Keratinocyte (primary cell): ENCODE results near the gene HOPX. TPM values are rescaled to one million over a fixed set of nuclear protein-coding genes. Genes with fewer than 3 reads are reported as not detected.

Experiments used
- DNase-seq: peaks from one replicate; pipeline ENCODE4 v3.0.0-alpha.2; 2011; ENCODE audit warnings: low read depth, missing footprints, low spot score
- FAIRE-seq: peaks from 2 replicates; lab custom pipeline; 2011; peaks lifted over from hg19 to GRCh38; lab: Jason Lieb, UNC
- H2AFZ ChIP-seq: 2 replicates; pipeline ENCODE4 v1.6.0; 2012; ENCODE audit warnings: low read length, control low read depth, inconsistent platforms; ENCODE audit not compliant: control insufficient read depth
- H3K27ac ChIP-seq: 2 replicates; pipeline ENCODE4 v1.5.1; 2011; ENCODE audit warnings: low read length; ENCODE audit not compliant: control insufficient read depth, insufficient read depth
- H3K27me3 ChIP-seq: 3 replicates; pipeline ENCODE4 v1.6.0; 2011; ENCODE audit warnings: low read length; ENCODE audit not compliant: control insufficient read depth, insufficient read depth; ENCODE audit errors: extremely low read depth
- H3K36me3 ChIP-seq, 2 experiments: 2 replicates in 1 of 2; 3 replicates in 1 of 2; pipeline ENCODE4 v1.5.1; 2011; ENCODE audit warnings: low read length in 2 of 2, mild to moderate bottlenecking in 1 of 2; ENCODE audit not compliant: control insufficient read depth in 2 of 2, insufficient read depth in 2 of 2; ENCODE audit errors: extremely low read depth in 1 of 2
- H3K4me1 ChIP-seq: 3 replicates; pipeline ENCODE4 v1.5.1; 2011; ENCODE audit warnings: low read length; ENCODE audit not compliant: control insufficient read depth, insufficient read depth; ENCODE audit errors: extremely low read depth
- H3K4me2 ChIP-seq: 3 replicates; pipeline ENCODE4 v1.6.0; 2011; ENCODE audit warnings: low read depth, low read length; ENCODE audit not compliant: control insufficient read depth, insufficient read depth; ENCODE audit errors: extremely low read depth
- H3K4me3 ChIP-seq, 3 experiments: fragments of 200-600 bp in 1 of 3; sonication (generic) in 1 of 3; 2 replicates in 2 of 3; 3 replicates in 1 of 3; pipeline ENCODE4 v1.5.1; 2011 to 2016; ENCODE audit warnings: low read length in 3 of 3, mild to moderate bottlenecking in 3 of 3, control low read depth in 2 of 3, inconsistent platforms in 1 of 3, low read depth in 1 of 3, mixed read lengths in 1 of 3, mixed run types in 1 of 3, moderate library complexity in 1 of 3; ENCODE audit not compliant: control insufficient read depth in 2 of 3, insufficient read depth in 2 of 3; ENCODE audit errors: extremely low read depth in 1 of 3
- H3K79me2 ChIP-seq: 2 replicates; pipeline ENCODE4 v1.6.0; 2012; ENCODE audit warnings: low read length; ENCODE audit not compliant: control insufficient read depth, insufficient read depth
- H3K9ac ChIP-seq: 3 replicates; pipeline ENCODE4 v1.6.0; 2011; ENCODE audit warnings: low read length; ENCODE audit not compliant: control insufficient read depth, insufficient read depth; ENCODE audit errors: extremely low read depth
- H3K9me1 ChIP-seq: 3 replicates; pipeline ENCODE4 v1.6.0; 2011; ENCODE audit warnings: low read length; ENCODE audit not compliant: control insufficient read depth, insufficient read depth; ENCODE audit errors: extremely low read depth
- H3K9me3 ChIP-seq: 2 replicates; pipeline ENCODE4 v1.5.1; 2012; ENCODE audit warnings: low read depth, low read length; ENCODE audit not compliant: control insufficient read depth
- H4K20me1 ChIP-seq: 3 replicates; pipeline ENCODE4 v1.6.0; 2011; ENCODE audit warnings: low read length; ENCODE audit not compliant: control insufficient read depth, insufficient read depth; ENCODE audit errors: extremely low read depth
- CTCF ChIP-seq, 3 experiments: IDR thresholded peaks in 1 of 3; conservative IDR thresholded peaks in 1 of 3; optimal IDR thresholded peaks in 1 of 3; 2 replicates in 2 of 3; 3 replicates in 1 of 3; pipeline versions ENCODE3 to v1.5.1; 2011; ENCODE audit warnings: low read length in 3 of 3, mild to moderate bottlenecking in 3 of 3, moderate library complexity in 2 of 3, control low read depth in 1 of 3, inconsistent platforms in 1 of 3; ENCODE audit not compliant: insufficient read depth in 2 of 3; ENCODE audit errors: extremely low read depth in 1 of 3
- EZH2 ChIP-seq: IDR thresholded peaks from one replicate; pipeline ENCODE4 v1.6.1; 2012; ENCODE audit warnings: inconsistent platforms, mild to moderate bottlenecking, low read length, moderate library complexity
- dilution Hi-C: fragments of 300-500 bp; cut with MboI; formaldehyde crosslinking; loops from one replicate; pipeline ENCODE4 v1.7.0; 2020; ENCODE audit warnings: low sequenced_read_pairs; ENCODE audit not compliant: extremely low pct_ligation_motif_present
- polyA plus RNA-seq, 5 experiments: library from polyadenylated mRNA; depleted of rRNA in 3 of 5; stranded (reverse) in 3 of 5; stranded (forward) in 1 of 5; unstranded in 1 of 5; fragments of >200 nt; gene quantifications; 1 replicate in 1 of 5; 2 replicates in 3 of 5; 3 replicates in 1 of 5; pipeline versions ENCODE4 v1.2.1 to v1.2.3, GENCODE V29; 2011 to 2012; ENCODE audit warnings: missing spikeins in 2 of 5, low read depth in 1 of 5, low replicate concordance in 1 of 5

HOPX gene
- polyA plus RNA-seq, 1 donor (not counting 4 experiments of a cell fraction or from before 2014, with no cell fraction given) = 8.5 TPM

DNA sequence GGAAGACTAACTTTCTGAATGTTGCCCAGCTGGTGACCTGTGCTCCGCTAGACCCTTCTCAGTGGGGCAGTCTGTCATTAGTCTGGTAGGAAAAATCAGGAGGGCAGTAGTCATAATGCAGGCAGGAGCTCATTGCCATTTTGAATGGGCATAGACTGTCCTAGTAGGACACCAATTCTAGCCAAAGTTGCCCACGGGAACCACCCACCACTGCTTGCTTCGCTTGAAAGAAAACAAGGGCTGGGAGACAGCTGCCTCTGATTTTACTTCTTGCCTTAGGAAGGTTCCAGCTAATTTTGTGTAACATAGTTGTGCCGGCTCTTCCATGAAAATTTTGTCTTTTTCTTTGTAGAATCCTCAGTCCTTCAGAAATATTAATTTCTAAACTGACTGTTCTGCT, 23.3 kb downstream of the HOPX start:
- no peak overlapping the region for H3K4me2 ChIP-seq
- no peak overlapping the region for H3K9ac ChIP-seq
- no peak overlapping the region for H3K4me3 ChIP-seq
- no peaks in the 10 kb centered on the region for H3K36me3 ChIP-seq
- no peaks in the 10 kb centered on the region for H3K9me1 ChIP-seq
- peaks cover 37% of the 10 kb centered on the region for H3K4me1 ChIP-seq
- TF ChIP-seq CTCF (optimal IDR thresholded peaks at IDR 0.05 in 1 of 3, IDR thresholded peaks at IDR 0.05 in 1 of 3, conservative IDR thresholded peaks at IDR 0.05 in 1 of 3; ENCODE audit: extremely low read depth in 1 of 3, insufficient read depth in 2 of 3, low read length in 3 of 3) (no peak), EZH2 (no peak)
- DNase-seq (no peak), FAIRE-seq (no peak)
- dilution Hi-C loops = no loop called here
- H3K27me3 ChIP-seq = peaks cover 64% of the 10 kb centered on the region
- no peak overlapping the region for H2AFZ ChIP-seq
- no peak overlapping the region for H3K27ac ChIP-seq
- H3K9me3 ChIP-seq = no peaks in the 10 kb centered on the region
- no peaks in the 10 kb centered on the region for H4K20me1 ChIP-seq
- no peaks in the 10 kb centered on the region for H3K79me2 ChIP-seq

- Histone ChIP-seq H4K20me1 (no peaks in the 10 kb centered on the region), H3K9ac (no peak overlapping the region), H3K9me1 (no peaks in the 10 kb centered on the region), H2AFZ (no peak overlapping the region), H3K79me2 (no peaks in the 10 kb centered on the region), H3K4me1 (peaks cover 37% of the 10 kb centered on the region), H3K4me3 (no peak overlapping the region), H3K4me2 (peak overlapping the region; percentile 79), H3K9me3 (no peaks in the 10 kb centered on the region), H3K27me3 (peaks cover 60% of the 10 kb centered on the region), H3K36me3 (no peaks in the 10 kb centered on the region), H3K27ac (no peak overlapping the region)
- dilution Hi-C loops = no loop called here
- peak; percentile 89 for FAIRE-seq
- peak; percentile 28 for DNase-seq
- TF ChIP-seq CTCF (optimal IDR thresholded peaks at IDR 0.05 in 1 of 3, IDR thresholded peaks at IDR 0.05 in 1 of 3, conservative IDR thresholded peaks at IDR 0.05 in 1 of 3; ENCODE audit: extremely low read depth in 1 of 3, insufficient read depth in 2 of 3, low read length in 3 of 3) = no peak
- TF ChIP-seq EZH2 = no peak
Observed at GRCh38 chr4:56657128-56657527, 24.0 kb downstream of the HOPX start.
